Kidney capillary endothelial cell (primary cell): ENCODE measurements around the gene HPN.
A peak's percentile ranks its signal among the peaks of the same experiment; 100 is the strongest.
"Not testable (repeated sequence)": the region's sequence is repeated elsewhere in the genome, so short reads cannot be mapped to it uniquely, and the experiment has no call there.

ENCODE experiments used
- DNase-seq: peaks from one replicate; pipeline ENCODE4 v3.0.0-alpha.2; 2018; ENCODE audit warnings: low spot score

HPN gene

GRCh38 chr19:35083691-35084508, 42.4 kb downstream of the HPN start:
- no peak for DNase-seq

GRCh38 chr19:35084509-35084762, 42.9 kb downstream of the HPN start:
- DNase-seq: no peak

- DNase-seq: no peak
Observed at GRCh38 chr19:35085947-35086346, 44.4 kb downstream of the HPN start.

- DNase-seq: no peak
Observed at GRCh38 chr19:35086455-35086854, 44.9 kb downstream of the HPN start.

- no peak for DNase-seq
Observed at GRCh38 chr19:35087393-35087792, 45.9 kb downstream of the HPN start.

- DNase-seq: peak; percentile 78
Observed at GRCh38 chr19:35088131-35088913, 46.8 kb downstream of the HPN start.

- DNase-seq: no peak
Observed at GRCh38 chr19:35089554-35089953, 48.0 kb downstream of the HPN start.

- DNase-seq: no peak
Observed at GRCh38 chr19:35090160-35090505, 48.6 kb downstream of the HPN start.

- peak; percentile 53 for DNase-seq
Observed at GRCh38 chr19:35090506-35091214, 49.1 kb downstream of the HPN start.

- no peak for DNase-seq
Observed at GRCh38 chr19:35093430-35093829, 51.9 kb downstream of the HPN start.

- no peak for DNase-seq
Observed at GRCh38 chr19:35093941-35094647, 52.6 kb downstream of the HPN start.

GRCh38 chr19:35094656-35095055, 53.1 kb downstream of the HPN start:
- DNase-seq: no peak

GRCh38 chr19:35095667-35096368, 54.3 kb downstream of the HPN start:
- DNase-seq: no peak

- DNase-seq: no peak
Observed at GRCh38 chr19:35098413-35099049, 57.0 kb downstream of the HPN start.

GRCh38 chr19:35099155-35099896, 57.8 kb downstream of the HPN start:
- no peak for DNase-seq

GRCh38 chr19:35099897-35100275, 58.4 kb downstream of the HPN start:
- no peak for DNase-seq

GRCh38 chr19:35100588-35101533, 59.3 kb downstream of the HPN start:
- DNase-seq: no peak

GRCh38 chr19:35101949-35102348, 60.4 kb downstream of the HPN start:
- not testable (repeated sequence) for DNase-seq

- not testable (repeated sequence) for DNase-seq
Observed at GRCh38 chr19:35103614-35104013, 62.1 kb downstream of the HPN start.
